SK-N-MC (cell line): ENCODE measurements around the gene OPA3.

Experiments used
- EZH2 ChIP-seq: fragments of 200-600 bp; sonication (generic); IDR thresholded peaks from one replicate; pipeline ENCODE4 v1.6.1; 2017; ENCODE audit warnings: antibody characterized with exemption
- FOXP2 ChIP-seq: optimal IDR thresholded peaks from 2 replicates; pipeline ENCODE3; 2011; ENCODE audit warnings: mild to moderate bottlenecking, moderate library complexity; ENCODE audit not compliant: insufficient read depth; ENCODE audit errors: extremely low read length, control extremely low read depth
- POLR2AphosphoS5 ChIP-seq: IDR thresholded peaks from 2 replicates; pipeline ENCODE4 v1.6.1; 2012; ENCODE audit warnings: mild to moderate bottlenecking, low read depth, low read length, borderline replicate concordance

DNA sequence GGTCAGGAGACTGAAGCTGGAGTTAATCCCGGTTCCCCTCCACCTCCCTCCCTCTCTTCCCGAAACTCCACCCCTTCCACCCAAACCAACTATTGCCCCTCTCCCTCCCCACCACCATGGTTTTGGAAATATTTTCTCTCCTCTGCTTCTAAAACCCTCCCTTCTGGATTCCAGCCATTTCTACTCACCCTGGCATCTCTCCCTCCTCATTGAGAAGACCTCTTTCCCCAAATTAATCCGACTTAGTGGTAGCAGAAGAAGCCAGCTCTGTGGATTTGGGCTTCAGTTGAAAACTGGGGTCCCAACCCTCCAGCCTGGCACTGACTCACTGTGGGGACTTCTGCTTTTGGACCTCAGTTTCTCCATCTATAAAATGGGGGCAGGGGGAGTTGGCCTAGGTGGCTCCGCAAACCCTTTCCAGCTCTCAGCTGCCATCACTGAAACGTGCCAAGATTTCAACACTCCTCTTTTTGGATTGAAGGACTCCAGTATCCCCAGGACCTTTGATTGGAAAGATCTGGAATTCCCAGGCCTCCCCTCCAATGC is 15.8 kb upstream of the OPA3 start:
- TF ChIP-seq EZH2 (no peak), POLR2AphosphoS5 (no peak), FOXP2 (no peak)
